ENCODE data around the gene RIC8A.

RIC8A gene

DNA sequence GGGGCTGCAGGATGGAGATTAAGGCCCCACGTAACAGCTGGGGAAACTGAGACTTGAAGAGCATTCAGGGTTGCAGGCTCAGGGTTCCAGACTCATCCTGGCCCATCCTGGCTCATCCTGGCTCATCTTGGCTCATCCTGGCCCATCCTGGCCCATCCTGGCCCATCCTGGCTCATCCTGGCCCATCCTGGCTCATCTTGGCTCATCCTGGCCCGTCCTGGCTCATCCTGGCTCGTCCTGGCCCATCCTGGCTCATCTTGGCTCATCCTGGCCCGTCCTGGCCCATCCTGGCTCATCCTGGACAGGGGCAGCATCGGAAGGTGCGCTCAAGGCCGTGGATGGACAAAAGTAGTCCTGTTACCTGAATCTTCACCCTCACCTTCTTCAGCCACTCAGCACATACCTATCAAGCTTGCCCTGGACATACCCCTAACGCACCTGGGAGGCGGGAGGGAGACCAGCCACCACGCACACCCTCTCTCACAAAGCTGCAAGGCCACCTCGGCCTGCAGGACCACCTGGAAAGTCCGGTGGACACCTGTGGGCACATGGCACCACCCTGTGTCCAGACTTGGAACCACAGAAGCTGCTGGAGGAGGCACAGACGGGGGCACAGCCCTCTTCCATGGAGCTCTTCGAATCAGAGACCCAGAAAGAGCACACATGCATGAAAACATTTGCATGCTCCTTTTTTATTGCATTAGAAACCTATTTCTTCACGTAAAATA is 50.4 kb downstream of the RIC8A start:
- H3K4me3 ChIP-seq (ENCODE audit: low read depth, low read length), result no peak overlapping the region
- TF ChIP-seq, protein P1, sequence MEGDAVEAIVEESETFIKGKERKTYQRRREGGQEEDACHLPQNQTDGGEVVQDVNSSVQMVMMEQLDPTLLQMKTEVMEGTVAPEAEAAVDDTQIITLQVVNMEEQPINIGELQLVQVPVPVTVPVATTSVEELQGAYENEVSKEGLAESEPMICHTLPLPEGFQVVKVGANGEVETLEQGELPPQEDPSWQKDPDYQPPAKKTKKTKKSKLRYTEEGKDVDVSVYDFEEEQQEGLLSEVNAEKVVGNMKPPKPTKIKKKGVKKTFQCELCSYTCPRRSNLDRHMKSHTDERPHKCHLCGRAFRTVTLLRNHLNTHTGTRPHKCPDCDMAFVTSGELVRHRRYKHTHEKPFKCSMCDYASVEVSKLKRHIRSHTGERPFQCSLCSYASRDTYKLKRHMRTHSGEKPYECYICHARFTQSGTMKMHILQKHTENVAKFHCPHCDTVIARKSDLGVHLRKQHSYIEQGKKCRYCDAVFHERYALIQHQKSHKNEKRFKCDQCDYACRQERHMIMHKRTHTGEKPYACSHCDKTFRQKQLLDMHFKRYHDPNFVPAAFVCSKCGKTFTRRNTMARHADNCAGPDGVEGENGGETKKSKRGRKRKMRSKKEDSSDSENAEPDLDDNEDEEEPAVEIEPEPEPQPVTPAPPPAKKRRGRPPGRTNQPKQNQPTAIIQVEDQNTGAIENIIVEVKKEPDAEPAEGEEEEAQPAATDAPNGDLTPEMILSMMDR (IDR thresholded peaks at IDR 0.05; ENCODE audit: insufficient read depth, low read depth, low read length, missing control alignments), result peak; percentile 19
- peak; percentile 30 for DNase-seq (ENCODE audit: low read depth)

DNA sequence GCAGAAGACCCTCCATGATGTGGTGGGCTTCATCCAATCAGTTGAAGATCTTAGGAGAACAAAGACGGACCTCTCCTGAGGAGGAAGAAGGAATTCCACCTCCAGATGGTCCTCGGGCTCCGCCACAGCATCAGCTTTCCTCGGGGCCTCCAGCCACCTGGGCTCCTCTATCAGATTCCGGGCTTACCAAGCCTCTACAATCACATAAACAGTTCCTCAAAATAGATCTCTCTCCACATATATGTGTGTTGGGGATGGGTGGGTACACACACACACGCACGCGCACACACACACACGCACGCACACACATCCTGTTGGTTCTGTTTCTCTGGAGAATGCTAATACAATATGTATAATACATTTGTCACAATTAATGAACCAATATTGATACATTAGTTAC is 51.9 kb downstream of the RIC8A start:
- TF ChIP-seq, protein P1 (IDR thresholded peaks at IDR 0.05; ENCODE audit: insufficient read depth, low read depth, low read length, missing control alignments), result no peak
- no peak for DNase-seq (ENCODE audit: low read depth)
- H3K4me3 ChIP-seq (ENCODE audit: low read depth, low read length), result no peak overlapping the region

DNA sequence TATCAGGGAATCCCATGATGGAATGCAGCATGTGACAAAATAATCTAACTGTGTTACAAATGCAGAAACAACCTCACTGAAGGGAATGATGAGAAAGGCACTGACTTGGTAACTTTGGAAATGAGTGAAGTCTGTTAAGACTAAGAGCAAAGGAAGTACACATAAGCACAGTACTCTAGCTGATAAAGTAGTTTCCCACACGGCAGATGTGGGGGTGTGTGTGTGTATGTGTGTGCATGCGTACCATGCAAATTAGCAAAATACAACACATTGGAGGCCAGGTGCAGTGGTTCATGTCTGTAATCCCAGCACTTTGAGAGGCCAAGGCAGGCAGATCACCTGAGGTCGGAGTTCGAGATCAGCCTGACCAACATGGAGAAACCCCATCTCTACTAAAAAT is 54.1 kb downstream of the RIC8A start:
- TF ChIP-seq, protein P1 (IDR thresholded peaks at IDR 0.05; ENCODE audit: insufficient read depth, low read depth, low read length, missing control alignments), result no peak
- DNase-seq (ENCODE audit: low read depth), result no peak
- H3K4me3 ChIP-seq (ENCODE audit: low read depth, low read length), result no peak overlapping the region

All from GM12865 (cell line).